LNCaP clone FGC (cell line): ENCODE results near the gene DCST2.

Source experiments
- DNase-seq: peaks from one replicate; pipeline ENCODE4 v3.0.0-alpha.2; 2011; ENCODE audit warnings: low read depth
- H3K4me3 ChIP-seq: 2 replicates; pipeline ENCODE4 v1.5.1; 2011; ENCODE audit warnings: mild to moderate bottlenecking, low read depth, low read length, control low read depth
- CTCF ChIP-seq: IDR thresholded peaks from 2 replicates; pipeline ENCODE4 v1.5.1; 2012; ENCODE audit warnings: mild to moderate bottlenecking; ENCODE audit not compliant: control insufficient read depth, insufficient read depth; ENCODE audit errors: extremely low read depth

DCST2 gene

GRCh38 chr1:155040358-155041093, 6.9 kb upstream of the DCST2 start:
- TF ChIP-seq CTCF, result no peak
- DNase-seq, result no peak
- no peak overlapping the region for H3K4me3 ChIP-seq

- no peak for DNase-seq
- TF ChIP-seq CTCF, result no peak
- peak overlapping the region; percentile 26 for H3K4me3 ChIP-seq
Observed at GRCh38 chr1:155039308-155039669, 5.7 kb upstream of the DCST2 start.

GRCh38 chr1:155038602-155039307, 5.2 kb upstream of the DCST2 start:
- peak overlapping the region; percentile 26 for H3K4me3 ChIP-seq
- TF ChIP-seq CTCF, result no peak

GRCh38 chr1:155037851-155038441, 4.4 kb upstream of the DCST2 start:
- H3K4me3 ChIP-seq, result no peak overlapping the region
- TF ChIP-seq CTCF, result no peak
- no peak for DNase-seq

More at GRCh38 chr1:155038602-155039307, 5.2 kb upstream of the DCST2 start:
- peak; percentile 90 for DNase-seq

GRCh38 chr1:155037043-155037442, 3.5 kb upstream of the DCST2 start:
- H3K4me3 ChIP-seq, result no peak overlapping the region
- no peak for DNase-seq
- TF ChIP-seq CTCF, result no peak

GRCh38 chr1:155035936-155036335, 2.4 kb upstream of the DCST2 start:
- no peak overlapping the region for H3K4me3 ChIP-seq

More at GRCh38 chr1:155035936-155036335, 2.4 kb upstream of the DCST2 start:
- DNase-seq, result no peak
- no peak for TF ChIP-seq CTCF
